ENCODE measurements around the gene LOXL1.

The LOXL1 gene

DNA sequence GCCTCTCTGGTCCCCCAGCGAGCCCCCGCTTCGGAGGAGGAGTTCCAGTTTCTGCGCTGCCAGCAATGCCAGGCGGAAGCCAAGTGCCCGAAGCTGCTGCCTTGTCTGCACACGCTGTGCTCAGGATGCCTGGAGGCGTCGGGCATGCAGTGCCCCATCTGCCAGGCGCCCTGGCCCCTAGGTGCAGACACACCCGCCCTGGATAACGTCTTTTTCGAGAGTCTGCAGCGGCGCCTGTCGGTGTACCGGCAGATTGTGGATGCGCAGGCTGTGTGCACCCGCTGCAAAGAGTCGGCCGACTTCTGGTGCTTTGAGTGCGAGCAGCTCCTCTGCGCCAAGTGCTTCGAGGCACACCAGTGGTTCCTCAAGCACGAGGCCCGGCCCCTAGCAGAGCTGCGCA lies 71.7 kb downstream of the LOXL1 start:
- no peaks in the 10 kb centered on the region for H3K36me3 ChIP-seq (ENCODE audit: control insufficient read depth, insufficient read depth, low read length)
- H3K4me2 ChIP-seq (ENCODE audit: low read length): no peak overlapping the region
- H2BK120ac ChIP-seq (ENCODE audit: low read depth, low read length): no peak overlapping the region
- no peak overlapping the region for H3K23ac ChIP-seq (ENCODE audit: low read length)
- H3K27me3 ChIP-seq (ENCODE audit: insufficient read depth, low read length, poor library complexity): no peaks in the 10 kb centered on the region
- H4K8ac ChIP-seq (ENCODE audit: low read depth, low read length): no peak overlapping the region
- H3K56ac ChIP-seq (ENCODE audit: low read length): no peak overlapping the region
- H4K5ac ChIP-seq (ENCODE audit: low read length): no peak overlapping the region
- no peak overlapping the region for H2BK5ac ChIP-seq (ENCODE audit: low read length)
- no peak overlapping the region for H3K27ac ChIP-seq (ENCODE audit: low read depth, low read length)
- H3K4me1 ChIP-seq (ENCODE audit: control insufficient read depth, low read depth, low read length): no peaks in the 10 kb centered on the region
- no peak overlapping the region for H3K9ac ChIP-seq (ENCODE audit: low read length)
- peaks cover 10% of the 10 kb centered on the region for H3K79me1 ChIP-seq (ENCODE audit: low read length)
- H2BK15ac ChIP-seq (replicated peaks; ENCODE audit: low read depth): no peak overlapping the region
- WGBS (ENCODE audit: extremely low coverage, insufficient coverage, low lambda C conversion rate): no CpG with 5 or more reads among the region's 27 CpGs
- DNase-seq: no peak
- no peak overlapping the region for H3K18ac ChIP-seq (ENCODE audit: low read length)
- no peak overlapping the region for H3K4ac ChIP-seq (ENCODE audit: low read depth, low read length)
- H2AK5ac ChIP-seq (ENCODE audit: low read length): no peak overlapping the region
- H3K4me3 ChIP-seq (ENCODE audit: low read length): no peak overlapping the region
- peaks cover 2% of the 10 kb centered on the region for H3K79me2 ChIP-seq (ENCODE audit: control insufficient read depth, insufficient read depth, low read length)

Measured in mesendoderm (in vitro differentiated cells).